PC-9 (cell line): ENCODE measurements around the gene KCNE4.

ENCODE experiments used
- EZH2 ChIP-seq: fragments of 200-600 bp; sonication (generic); IDR thresholded peaks from 2 replicates; pipeline ENCODE4 v1.8.0; 2017; ENCODE audit warnings: antibody characterized with exemption, low read depth
- TF ChIP-seq, protein P1 (sequence below): fragments of 200-600 bp; sonication (generic); conservative IDR thresholded peaks from 2 replicates; pipeline ENCODE4 v1.6.1; 2017; ENCODE audit warnings: mixed run types, antibody characterized with exemption, mild to moderate bottlenecking, moderate library complexity

DNA sequence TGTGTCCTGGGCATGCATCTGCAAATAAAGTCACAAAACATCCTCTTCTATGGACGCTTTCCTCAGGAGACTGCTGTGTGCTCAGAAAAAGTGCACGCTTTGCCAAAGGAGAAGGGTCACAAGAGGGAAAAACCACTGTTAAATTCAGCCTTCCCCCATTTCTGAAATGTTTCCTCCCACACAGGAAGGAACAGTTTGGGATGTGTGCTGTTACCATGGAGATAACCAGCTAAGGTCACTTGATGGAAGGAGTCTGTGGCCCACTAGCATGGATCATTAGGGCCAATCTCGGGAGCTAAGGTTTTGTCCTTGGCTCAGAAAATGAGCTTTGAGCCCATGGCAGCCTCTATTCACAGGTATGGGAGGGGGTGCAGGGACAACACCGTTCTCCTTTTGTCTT lies 5.6 kb downstream of the KCNE4 start:
- TF ChIP-seq, protein P1, sequence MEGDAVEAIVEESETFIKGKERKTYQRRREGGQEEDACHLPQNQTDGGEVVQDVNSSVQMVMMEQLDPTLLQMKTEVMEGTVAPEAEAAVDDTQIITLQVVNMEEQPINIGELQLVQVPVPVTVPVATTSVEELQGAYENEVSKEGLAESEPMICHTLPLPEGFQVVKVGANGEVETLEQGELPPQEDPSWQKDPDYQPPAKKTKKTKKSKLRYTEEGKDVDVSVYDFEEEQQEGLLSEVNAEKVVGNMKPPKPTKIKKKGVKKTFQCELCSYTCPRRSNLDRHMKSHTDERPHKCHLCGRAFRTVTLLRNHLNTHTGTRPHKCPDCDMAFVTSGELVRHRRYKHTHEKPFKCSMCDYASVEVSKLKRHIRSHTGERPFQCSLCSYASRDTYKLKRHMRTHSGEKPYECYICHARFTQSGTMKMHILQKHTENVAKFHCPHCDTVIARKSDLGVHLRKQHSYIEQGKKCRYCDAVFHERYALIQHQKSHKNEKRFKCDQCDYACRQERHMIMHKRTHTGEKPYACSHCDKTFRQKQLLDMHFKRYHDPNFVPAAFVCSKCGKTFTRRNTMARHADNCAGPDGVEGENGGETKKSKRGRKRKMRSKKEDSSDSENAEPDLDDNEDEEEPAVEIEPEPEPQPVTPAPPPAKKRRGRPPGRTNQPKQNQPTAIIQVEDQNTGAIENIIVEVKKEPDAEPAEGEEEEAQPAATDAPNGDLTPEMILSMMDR, result no peak
- TF ChIP-seq EZH2, result no peak
